GM12872 (cell line): ENCODE data around the gene BAIAP2.

Experiments used
- TF ChIP-seq, protein P1 (sequence below): IDR thresholded peaks from 3 replicates; pipeline ENCODE4 v1.5.1; 2011; ENCODE audit warnings: low read depth, mild to moderate bottlenecking, low read length, moderate library complexity; ENCODE audit not compliant: insufficient read depth

The BAIAP2 gene

GRCh38 chr17:81075307-81075706 lies 40.4 kb downstream of the BAIAP2 start:
- TF ChIP-seq, protein P1, sequence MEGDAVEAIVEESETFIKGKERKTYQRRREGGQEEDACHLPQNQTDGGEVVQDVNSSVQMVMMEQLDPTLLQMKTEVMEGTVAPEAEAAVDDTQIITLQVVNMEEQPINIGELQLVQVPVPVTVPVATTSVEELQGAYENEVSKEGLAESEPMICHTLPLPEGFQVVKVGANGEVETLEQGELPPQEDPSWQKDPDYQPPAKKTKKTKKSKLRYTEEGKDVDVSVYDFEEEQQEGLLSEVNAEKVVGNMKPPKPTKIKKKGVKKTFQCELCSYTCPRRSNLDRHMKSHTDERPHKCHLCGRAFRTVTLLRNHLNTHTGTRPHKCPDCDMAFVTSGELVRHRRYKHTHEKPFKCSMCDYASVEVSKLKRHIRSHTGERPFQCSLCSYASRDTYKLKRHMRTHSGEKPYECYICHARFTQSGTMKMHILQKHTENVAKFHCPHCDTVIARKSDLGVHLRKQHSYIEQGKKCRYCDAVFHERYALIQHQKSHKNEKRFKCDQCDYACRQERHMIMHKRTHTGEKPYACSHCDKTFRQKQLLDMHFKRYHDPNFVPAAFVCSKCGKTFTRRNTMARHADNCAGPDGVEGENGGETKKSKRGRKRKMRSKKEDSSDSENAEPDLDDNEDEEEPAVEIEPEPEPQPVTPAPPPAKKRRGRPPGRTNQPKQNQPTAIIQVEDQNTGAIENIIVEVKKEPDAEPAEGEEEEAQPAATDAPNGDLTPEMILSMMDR: no peak

DNA sequence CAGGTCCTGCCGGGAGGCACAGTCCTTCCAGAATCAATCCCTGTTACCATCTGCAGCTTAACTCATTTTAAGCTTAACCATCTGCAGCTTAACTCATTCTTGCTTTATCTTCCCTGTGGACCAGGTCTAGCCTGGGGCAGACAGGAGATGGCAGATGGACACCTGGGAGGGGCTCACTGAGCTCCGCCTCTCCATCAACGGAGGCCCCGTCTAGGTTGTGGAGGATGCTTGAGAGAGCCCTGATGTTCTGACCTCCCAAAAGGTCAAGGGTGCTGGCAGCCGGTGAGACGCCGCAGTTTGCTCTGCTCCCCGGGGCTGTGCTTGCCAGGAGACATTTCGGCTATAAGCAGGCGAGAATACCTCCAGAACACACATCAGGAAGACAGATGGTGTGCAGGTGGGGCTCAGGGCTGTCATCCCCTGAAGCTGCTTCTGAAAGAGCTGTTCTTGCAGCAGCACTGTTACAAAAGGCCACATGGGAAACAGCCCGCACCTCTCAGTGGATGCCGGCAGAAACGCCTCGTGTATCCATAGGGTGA lies 41.3 kb downstream of the BAIAP2 start:
- TF ChIP-seq, protein P1: no peak

- TF ChIP-seq, protein P1: no peak
These were observed 45.1 kb downstream of the BAIAP2 start for GRCh38 chr17:81080019-81080418.

GRCh38 chr17:81081222-81082176 lies 46.5 kb downstream of the BAIAP2 start:
- TF ChIP-seq, protein P1: no peak

GRCh38 chr17:81082177-81083073 lies 47.5 kb downstream of the BAIAP2 start:
- TF ChIP-seq, protein P1: no peak

DNA sequence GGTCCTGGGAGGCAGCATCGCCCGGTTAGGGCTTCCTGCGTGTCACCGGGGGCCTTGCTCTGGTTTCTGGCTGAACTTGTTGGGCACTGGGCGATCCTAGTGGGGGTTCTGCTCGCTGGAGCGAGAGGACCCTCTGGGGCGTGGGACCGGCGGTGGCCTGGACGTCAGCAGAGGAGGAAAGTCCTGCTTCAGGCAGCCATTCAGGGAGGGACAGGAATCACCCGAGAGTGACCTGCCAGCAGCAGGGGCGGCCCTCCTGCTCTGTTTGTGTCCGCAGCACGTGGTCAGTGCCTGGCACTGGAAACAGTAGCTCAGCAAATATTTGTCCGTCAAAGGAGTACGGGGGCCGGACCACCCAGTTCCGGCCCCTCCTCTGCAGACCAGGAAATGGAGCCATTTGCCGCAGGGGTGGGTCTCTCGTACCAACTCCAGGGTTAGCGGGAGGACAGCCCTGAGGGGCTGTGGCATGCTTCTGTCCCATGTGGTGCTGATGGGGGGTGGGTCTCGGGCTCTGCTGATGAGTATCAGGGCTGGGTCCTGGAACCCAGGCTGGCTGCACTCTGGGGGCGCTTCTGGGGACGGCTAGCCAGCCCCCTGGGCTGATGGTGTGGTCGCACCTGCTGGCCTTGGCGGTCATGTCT lies 48.3 kb downstream of the BAIAP2 start:
- TF ChIP-seq, protein P1: no peak
